Kidney epithelial cell (primary cell): ENCODE data around the gene RHBG. TPM values are rescaled to one million over a fixed set of nuclear protein-coding genes. Genes with fewer than 3 reads are reported as not detected.

Experiments used
- DNase-seq: peaks from one replicate; pipeline ENCODE4 v3.0.0-alpha.2; 2010; ENCODE audit warnings: low read depth
- H3K27me3 ChIP-seq: 2 replicates; pipeline ENCODE4 v1.6.0; 2011; ENCODE audit warnings: low read length; ENCODE audit not compliant: control insufficient read depth, insufficient read depth
- H3K36me3 ChIP-seq: 2 replicates; pipeline ENCODE4 v1.5.1; 2011; ENCODE audit warnings: low read length; ENCODE audit not compliant: control insufficient read depth, insufficient read depth
- H3K4me3 ChIP-seq: 2 replicates; pipeline ENCODE4 v1.5.1; 2011; ENCODE audit warnings: low read depth, mild to moderate bottlenecking, control low read depth, low read length
- CTCF ChIP-seq: IDR thresholded peaks from 2 replicates; pipeline ENCODE4 v1.5.1; 2011; ENCODE audit warnings: mild to moderate bottlenecking, moderate library complexity, low read length, control low read depth, inconsistent platforms; ENCODE audit not compliant: insufficient read depth, poor library complexity, severe bottlenecking
- total RNA-seq: library from RNA; depleted of rRNA; stranded (reverse); fragments of >200 nt; gene quantifications from 2 replicates; pipeline ENCODE4 v1.2.3, GENCODE V29; 2015

Gene RHBG
- total RNA-seq, 1 donor from 2014 or later: not detected

DNA sequence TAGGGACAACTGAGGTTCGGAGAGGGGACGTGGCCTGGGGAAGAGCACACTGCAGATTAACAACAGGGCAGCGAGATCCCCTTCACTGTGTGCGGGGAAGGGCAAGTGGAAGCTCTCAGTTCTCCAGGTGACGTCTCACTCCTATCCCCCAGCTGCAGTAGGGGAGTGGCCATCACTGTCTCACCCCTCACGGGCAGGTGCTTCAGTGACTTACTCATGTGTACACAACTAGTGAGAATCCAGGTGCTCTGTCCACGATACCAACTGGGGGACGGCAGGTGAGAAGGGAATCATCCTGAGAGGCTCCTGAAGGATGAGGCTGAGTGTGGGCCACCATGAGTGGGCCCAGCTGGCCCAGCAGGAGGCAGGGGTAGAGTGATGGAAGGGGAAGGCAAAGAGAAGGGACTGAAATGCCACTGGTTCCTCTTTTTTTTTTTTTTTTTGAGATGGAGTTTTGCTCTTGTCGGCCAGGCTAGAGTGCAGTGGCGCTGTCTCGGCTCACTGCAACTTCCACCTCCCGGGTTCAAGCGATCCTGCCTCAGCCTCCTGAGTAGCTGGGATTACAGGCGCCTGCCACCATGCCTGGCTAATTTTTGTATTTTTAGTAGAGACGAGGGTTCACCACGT, 25.9 kb downstream of the RHBG start:
- DNase-seq: no peak
- Histone ChIP-seq H3K4me3 (no peak overlapping the region), H3K36me3 (no peaks in the 10 kb centered on the region), H3K27me3 (peaks cover 19% of the 10 kb centered on the region)
- TF ChIP-seq CTCF: no peak

DNA sequence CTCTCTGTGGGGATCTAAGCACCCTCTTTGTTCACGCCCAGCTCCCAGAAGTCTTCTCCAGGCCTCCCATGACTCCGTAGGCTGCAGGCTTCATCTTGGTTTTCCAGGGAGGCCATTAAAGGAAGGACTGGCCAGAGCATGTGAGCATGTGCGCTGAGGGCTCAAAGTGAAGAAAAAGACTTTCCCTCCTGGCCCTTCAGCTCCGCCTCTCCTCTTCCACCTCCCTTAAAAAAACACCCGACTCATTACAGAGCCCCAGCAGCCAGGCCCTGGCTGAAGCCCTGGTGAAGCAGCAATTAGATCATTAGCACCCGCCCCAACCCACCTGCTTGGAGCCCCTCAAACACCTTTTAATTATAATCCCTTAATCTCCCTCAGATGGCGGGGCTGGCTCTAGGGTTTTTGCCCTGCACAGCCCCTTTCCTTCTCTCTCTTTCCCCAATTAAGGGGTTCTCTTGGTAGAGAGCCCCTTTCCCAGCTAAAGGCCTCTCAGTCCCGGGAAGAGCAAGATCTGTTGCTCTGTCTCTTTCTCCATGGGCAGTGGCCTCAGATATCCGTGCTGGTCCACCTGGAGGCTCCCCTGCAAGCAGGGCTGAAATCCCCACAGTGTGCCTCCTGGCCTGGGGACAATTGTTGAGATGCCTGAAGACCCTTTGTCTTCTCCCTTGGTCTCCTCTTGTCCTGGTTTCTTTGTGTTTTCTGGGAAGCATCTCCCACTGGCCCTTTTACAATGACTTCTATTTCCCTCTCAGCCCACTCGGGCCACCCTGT, 30.5 kb downstream of the RHBG start:
- no peak for TF ChIP-seq CTCF
- no peak overlapping the region for H3K4me3 ChIP-seq
- no peak for DNase-seq
- H3K36me3 ChIP-seq: no peaks in the 10 kb centered on the region
- peaks cover 18% of the 10 kb centered on the region for H3K27me3 ChIP-seq

- H3K27me3 ChIP-seq: peaks cover 20% of the 10 kb centered on the region
- no peaks in the 10 kb centered on the region for H3K36me3 ChIP-seq
- DNase-seq: no peak
- TF ChIP-seq CTCF: no peak
- H3K4me3 ChIP-seq: no peak overlapping the region
These were observed 31.4 kb downstream of the RHBG start for GRCh38 chr1:156400191-156400935.

- H3K27me3 ChIP-seq: peaks cover 27% of the 10 kb centered on the region
- no peak for DNase-seq
- H3K36me3 ChIP-seq: no peaks in the 10 kb centered on the region
- no peak overlapping the region for H3K4me3 ChIP-seq
- no peak for TF ChIP-seq CTCF
These were observed 32.1 kb downstream of the RHBG start for GRCh38 chr1:156401041-156401574.

- Histone ChIP-seq H3K36me3 (no peaks in the 10 kb centered on the region), H3K27me3 (peaks cover 31% of the 10 kb centered on the region), H3K4me3 (no peak overlapping the region)
- no peak for TF ChIP-seq CTCF
- DNase-seq: no peak
These were observed 32.7 kb downstream of the RHBG start for GRCh38 chr1:156401681-156402081.
